ENCODE results near the gene ELL.

GRCh38 chr19:18429717-18430416, 92.0 kb downstream of the ELL start:
- TF ChIP-seq, protein P1, sequence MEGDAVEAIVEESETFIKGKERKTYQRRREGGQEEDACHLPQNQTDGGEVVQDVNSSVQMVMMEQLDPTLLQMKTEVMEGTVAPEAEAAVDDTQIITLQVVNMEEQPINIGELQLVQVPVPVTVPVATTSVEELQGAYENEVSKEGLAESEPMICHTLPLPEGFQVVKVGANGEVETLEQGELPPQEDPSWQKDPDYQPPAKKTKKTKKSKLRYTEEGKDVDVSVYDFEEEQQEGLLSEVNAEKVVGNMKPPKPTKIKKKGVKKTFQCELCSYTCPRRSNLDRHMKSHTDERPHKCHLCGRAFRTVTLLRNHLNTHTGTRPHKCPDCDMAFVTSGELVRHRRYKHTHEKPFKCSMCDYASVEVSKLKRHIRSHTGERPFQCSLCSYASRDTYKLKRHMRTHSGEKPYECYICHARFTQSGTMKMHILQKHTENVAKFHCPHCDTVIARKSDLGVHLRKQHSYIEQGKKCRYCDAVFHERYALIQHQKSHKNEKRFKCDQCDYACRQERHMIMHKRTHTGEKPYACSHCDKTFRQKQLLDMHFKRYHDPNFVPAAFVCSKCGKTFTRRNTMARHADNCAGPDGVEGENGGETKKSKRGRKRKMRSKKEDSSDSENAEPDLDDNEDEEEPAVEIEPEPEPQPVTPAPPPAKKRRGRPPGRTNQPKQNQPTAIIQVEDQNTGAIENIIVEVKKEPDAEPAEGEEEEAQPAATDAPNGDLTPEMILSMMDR (IDR thresholded peaks at IDR 0.05): no peak
- TF ChIP-seq POLR2A (IDR thresholded peaks at IDR 0.05): no peak

All from sigmoid colon (tissue), 3 donors.